Upper lobe of left lung (tissue), 6 donors: ENCODE data around the gene TENM3. TPM values are rescaled to one million over a fixed set of nuclear protein-coding genes. Genes with fewer than 3 reads are reported as not detected.
A peak's percentile ranks its signal among the peaks of the same experiment; 100 is the strongest.

Source experiments
- ATAC-seq, 2 donors: fragments of 200-7000 bp; cut with Tn5 transposase; one replicate each; pipeline ENCODE4 v1.9.1; 2022; ENCODE audit warnings: mild to moderate bottlenecking in 2 of 2, moderate library complexity in 2 of 2; ENCODE audit not compliant: low FRiP score in 2 of 2
- DNase-seq, 2 donors: peaks; one replicate each; pipeline ENCODE4 v3.0.0-alpha.2; 2019 to 2020
- H3K27ac ChIP-seq, 4 donors: fragments of 200-600 bp; sonication (generic); one replicate each; pipeline ENCODE4 v1.5.1; 2016 to 2019
- H3K27me3 ChIP-seq, 4 donors: fragments of 200-600 bp; sonication (generic); one replicate each; pipeline ENCODE4 v1.5.1; 2017 to 2019
- H3K36me3 ChIP-seq, 4 donors: fragments of 200-600 bp; sonication (generic); one replicate each; pipeline ENCODE4 v1.5.1; 2016 to 2019
- H3K4me1 ChIP-seq, 4 donors: fragments of 200-600 bp; sonication (generic); one replicate each; pipeline ENCODE4 v1.5.1; 2018 to 2019
- H3K4me3 ChIP-seq, 4 donors: fragments of 200-600 bp; sonication (generic); one replicate each; pipeline ENCODE4 v1.5.1; 2017 to 2019; ENCODE audit warnings: mild to moderate bottlenecking in 2 of 4, moderate library complexity in 1 of 4
- H3K9me3 ChIP-seq, 4 donors: fragments of 200-600 bp; sonication (generic); one replicate each; pipeline ENCODE4 v1.5.1; 2018 to 2019
- CTCF ChIP-seq, 6 experiments: fragments of 450-650 bp in 4 of 6; fragments of 200-600 bp in 2 of 6; sonication (generic) in 2 of 6; IDR thresholded peaks; one replicate each; pipeline ENCODE4 v1.5.1; 2016 to 2019; ENCODE audit warnings: antibody characterized with exemption in 6 of 6
- EP300 ChIP-seq, 4 donors: sonication (generic); formaldehyde crosslinking; IDR thresholded peaks; one replicate each; pipeline ENCODE4 v1.5.1; 2017; ENCODE audit warnings: antibody characterized with exemption in 4 of 4, control low read depth in 2 of 4
- POLR2A ChIP-seq, 4 donors: fragments of 450-650 bp; IDR thresholded peaks; one replicate each; pipeline ENCODE4 v1.5.1; 2016 to 2017; ENCODE audit warnings: antibody characterized with exemption in 4 of 4, mild to moderate bottlenecking in 2 of 4
- POLR2AphosphoS5 ChIP-seq, 2 donors: sonication (generic); formaldehyde crosslinking; IDR thresholded peaks; one replicate each; pipeline ENCODE4 v1.5.1; 2017; ENCODE audit warnings: antibody characterized with exemption in 2 of 2
- WGBS, 2 donors: methylation state at CpG; one replicate each; pipeline ENCODE4 v1.1.5; 2017 to 2018; 5-methylcytosine and 5-hydroxymethylcytosine counted together
- total RNA-seq, 6 donors: library from RNA; depleted of rRNA in 4 of 6; stranded (reverse); fragments of >200 nt in 4 of 6; gene quantifications; one replicate each; pipeline versions ENCODE4 v1.1.0 to v1.2.1, GENCODE V29; 2016 to 2021
- donor health status: DM: no; HTN: no; CAD: no; lungs with moderate emphysema.
- donor health status: DM: no; HTN: yes; CAD: no; lungs with severe emphysema.

TENM3 gene
- total RNA-seq, 6 donors from 2014 or later = 0.33 to 7.1 (median 1.1) TPM

- Histone ChIP-seq H3K4me1 (peaks cover 0 to 10% (median 2%) of the 10 kb centered on the region in 4 donors), H3K9me3 (no peaks in the 10 kb centered on the region), H3K27me3 (no peaks in the 10 kb centered on the region), H3K36me3 (no peaks in the 10 kb centered on the region), H3K27ac (no peak overlapping the region), H3K4me3 (no peak overlapping the region)
- no peak for TF ChIP-seq POLR2A (IDR thresholded peaks at IDR 0.05)
- peak in 1 of 4 donors; percentile 72 for TF ChIP-seq EP300 (IDR thresholded peaks at IDR 0.05)
- ATAC-seq (peak in 1 of 2 donors; percentile 65), DNase-seq (peak in 1 of 2 donors; percentile 25)
- WGBS, 2 donors = 55 to 59% methylated on average over 3 of the region's 3 CpGs
These were observed 313.4 kb downstream of the TENM3 start for GRCh38 chr4:182556580-182556979.

GRCh38 chr4:182560358-182560757, 317.2 kb downstream of the TENM3 start:
- ATAC-seq (no peak), DNase-seq (no peak)
- TF ChIP-seq POLR2A (IDR thresholded peaks at IDR 0.05) = no peak
- Histone ChIP-seq H3K4me3 (no peak overlapping the region), H3K36me3 (no peaks in the 10 kb centered on the region), H3K9me3 (no peaks in the 10 kb centered on the region), H3K27me3 (no peaks in the 10 kb centered on the region), H3K27ac (no peak overlapping the region), H3K4me1 (peaks cover 0 to 10% (median 2%) of the 10 kb centered on the region in 4 donors)
- WGBS, 2 donors = 33 to 53% methylated on average over 4 of the region's 4 CpGs

GRCh38 chr4:182562350-182562749, 319.1 kb downstream of the TENM3 start:
- Histone ChIP-seq H3K36me3 (no peaks in the 10 kb centered on the region), H3K4me3 (no peak overlapping the region), H3K9me3 (no peaks in the 10 kb centered on the region), H3K4me1 (no peaks in the 10 kb centered on the region), H3K27me3 (no peaks in the 10 kb centered on the region), H3K27ac (no peak overlapping the region)
- DNase-seq (no peak), ATAC-seq (no peak)
- 81 to 89% methylated on average over 3 of the region's 3 CpGs for WGBS, 2 donors
- TF ChIP-seq CTCF (IDR thresholded peaks at IDR 0.05) (no peak), POLR2AphosphoS5 (IDR thresholded peaks at IDR 0.05) (no peak), POLR2A (IDR thresholded peaks at IDR 0.05) (no peak), EP300 (IDR thresholded peaks at IDR 0.05) (no peak)

GRCh38 chr4:182564724-182565369, 321.6 kb downstream of the TENM3 start:
- H3K36me3 ChIP-seq = no peaks in the 10 kb centered on the region
- H3K4me1 ChIP-seq = no peaks in the 10 kb centered on the region
- WGBS, 2 donors = 73 to 74% methylated on average over 4 of the region's 4 CpGs
- H3K4me3 ChIP-seq = no peak overlapping the region
- H3K27me3 ChIP-seq = no peaks in the 10 kb centered on the region
- no peak overlapping the region for H3K27ac ChIP-seq
- ATAC-seq (no peak), DNase-seq (no peak)
- no peaks in the 10 kb centered on the region for H3K9me3 ChIP-seq
- TF ChIP-seq POLR2AphosphoS5 (IDR thresholded peaks at IDR 0.05) (no peak), EP300 (IDR thresholded peaks at IDR 0.05) (no peak), POLR2A (IDR thresholded peaks at IDR 0.05) (no peak), CTCF (IDR thresholded peaks at IDR 0.05) (no peak)

GRCh38 chr4:182567119-182567518, 323.9 kb downstream of the TENM3 start:
- ATAC-seq = no peak
- no peak for TF ChIP-seq POLR2A (IDR thresholded peaks at IDR 0.05)
- no peak for TF ChIP-seq POLR2AphosphoS5 (IDR thresholded peaks at IDR 0.05)
- TF ChIP-seq EP300 (IDR thresholded peaks at IDR 0.05) = no peak
- TF ChIP-seq CTCF (IDR thresholded peaks at IDR 0.05) = no peak
- Histone ChIP-seq H3K4me3 (no peak overlapping the region), H3K4me1 (no peaks in the 10 kb centered on the region), H3K9me3 (no peaks in the 10 kb centered on the region), H3K36me3 (no peaks in the 10 kb centered on the region), H3K27ac (no peak overlapping the region), H3K27me3 (no peaks in the 10 kb centered on the region)
- WGBS, 2 donors = 64 to 70% methylated on average over 6 of the region's 6 CpGs
- no peak for DNase-seq

GRCh38 chr4:182569561-182569960, 326.4 kb downstream of the TENM3 start:
- H3K36me3 ChIP-seq = no peaks in the 10 kb centered on the region
- no peak overlapping the region for H3K4me3 ChIP-seq
- no peaks in the 10 kb centered on the region for H3K27me3 ChIP-seq
- no peaks in the 10 kb centered on the region for H3K9me3 ChIP-seq
- 90% methylated on average over 4 of the region's 4 CpGs for WGBS, 2 donors
- no peaks in the 10 kb centered on the region for H3K4me1 ChIP-seq
- DNase-seq (no peak), ATAC-seq (no peak)
- no peak overlapping the region for H3K27ac ChIP-seq
- no peak for TF ChIP-seq POLR2A (IDR thresholded peaks at IDR 0.05)
- TF ChIP-seq CTCF (IDR thresholded peaks at IDR 0.05) = no peak
- TF ChIP-seq EP300 (IDR thresholded peaks at IDR 0.05) = no peak
- TF ChIP-seq POLR2AphosphoS5 (IDR thresholded peaks at IDR 0.05) = no peak
